Calu3 (cell line): ENCODE data around the gene TDG. TPM values are rescaled to one million over a fixed set of nuclear protein-coding genes. Genes with fewer than 3 reads are reported as not detected.

Experiments
- BruUV-seq: library from RNA; stranded (reverse); fragments of 400-500 nt; replicated peaks from 2 replicates; lab custom pipeline; 2021; lab: Mats Ljungman, UMichigan
- CTCF ChIA-PET: fragments of 300-600 bp; sonication (Branson Sonifier 250); formaldehyde crosslinking; loops from one replicate; lab custom pipeline; 2022; ENCODE audit warnings: antibody characterized with exemption; lab: Charles Lee
- DNase-seq: peaks from one replicate; pipeline ENCODE4 v3.0.0; 2022
- H3K27ac Mint-ChIP-seq: one replicate; pipeline ENCODE4 v1.8.0; 2022; ENCODE audit warnings: mixed read lengths; ENCODE audit not compliant: unreplicated experiment
- H3K27me3 Mint-ChIP-seq: one replicate; pipeline ENCODE4 v1.8.0; 2022; ENCODE audit warnings: mixed read lengths; ENCODE audit not compliant: unreplicated experiment
- H3K36me3 Mint-ChIP-seq: one replicate; pipeline ENCODE4 v1.8.0; 2022; ENCODE audit warnings: mild to moderate bottlenecking, moderate library complexity, mixed read lengths; ENCODE audit not compliant: insufficient read depth, unreplicated experiment
- H3K4me1 Mint-ChIP-seq: one replicate; pipeline ENCODE4 v1.8.0; 2022; ENCODE audit warnings: mild to moderate bottlenecking, low read depth, mixed read lengths; ENCODE audit not compliant: unreplicated experiment
- H3K4me3 Mint-ChIP-seq: one replicate; pipeline ENCODE4 v1.8.0; 2022; ENCODE audit warnings: mild to moderate bottlenecking, low read depth, moderate library complexity, mixed read lengths; ENCODE audit not compliant: unreplicated experiment
- H3K9me3 Mint-ChIP-seq: one replicate; pipeline ENCODE4 v1.8.0; 2022; ENCODE audit warnings: low read depth, mixed read lengths; ENCODE audit not compliant: unreplicated experiment
- CTCF ChIP-seq: fragments of 200-600 bp; IDR thresholded peaks from one replicate; pipeline ENCODE4 v1.8.0; 2022; ENCODE audit warnings: antibody characterized with exemption; ENCODE audit not compliant: unreplicated experiment
- intact Hi-C: fragments of 100-400 bp; cut with micrococcal nuclease; formaldehyde crosslinking; loops from one replicate; pipeline ENCODE4 v1.10.0; 2022; ENCODE audit not compliant: unreplicated experiment
- total RNA-seq: library from RNA; stranded (reverse); gene quantifications from 2 replicates; pipeline ENCODE4 v1.2.3, GENCODE V29; 2022

The TDG gene
- total RNA-seq, 1 experiment from 2014 or later = 35.3 TPM

- Mint-ChIP-seq H3K4me3 (no peak overlapping the region), H3K36me3 (peaks cover 91% of the 10 kb centered on the region), H3K27ac (peak overlapping the region; percentile 44), H3K9me3 (no peaks in the 10 kb centered on the region), H3K27me3 (no peaks in the 10 kb centered on the region), H3K4me1 (peaks cover 7% of the 10 kb centered on the region)
- TF ChIP-seq CTCF = no peak
- CTCF ChIA-PET = no interaction called here
- intact Hi-C loops = no loop called here
- no TSS peak for BruUV-seq
- no peak for DNase-seq
Observed at GRCh38 chr12:103947871-103948555, 17.7 kb upstream of the TDG start.

DNA sequence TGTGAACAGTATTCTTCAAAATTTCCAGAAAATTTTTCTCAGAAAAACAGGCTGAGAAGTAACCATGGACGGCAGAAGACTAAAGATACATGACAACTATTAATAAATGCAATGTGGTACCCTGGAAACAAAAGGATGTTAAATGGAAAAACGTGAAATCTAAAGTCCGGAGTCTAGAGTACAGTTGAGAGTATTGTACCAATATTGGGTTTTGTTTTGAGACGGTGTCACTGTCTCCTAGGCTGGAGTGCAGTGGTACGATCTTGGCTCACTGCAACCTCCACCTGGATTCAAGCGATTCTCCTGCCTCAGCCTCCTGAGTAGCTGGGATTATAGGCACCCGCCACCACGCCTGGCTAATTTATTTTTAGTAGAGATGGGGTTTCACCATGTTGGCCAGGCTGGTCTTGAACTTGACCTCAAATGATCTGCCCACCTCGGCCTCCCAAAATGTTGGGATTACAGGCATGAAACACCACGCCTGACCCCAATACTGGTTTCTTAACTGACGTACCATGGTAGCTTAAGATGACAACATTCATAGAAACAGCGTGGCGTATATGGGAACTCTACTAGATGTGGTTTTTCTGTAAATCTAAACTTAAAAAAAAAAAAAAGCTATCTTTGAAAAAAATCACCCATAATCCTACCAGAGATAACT, 16.8 kb upstream of the TDG start:
- Mint-ChIP-seq H3K4me1 (peaks cover 9% of the 10 kb centered on the region), H3K27ac (peak overlapping the region; percentile 44), H3K4me3 (no peak overlapping the region), H3K27me3 (no peaks in the 10 kb centered on the region), H3K9me3 (no peaks in the 10 kb centered on the region), H3K36me3 (peaks cover 87% of the 10 kb centered on the region)
- no TSS peak for BruUV-seq
- intact Hi-C loops = no loop called here
- CTCF ChIA-PET = no interaction called here
- no peak for DNase-seq
- no peak for TF ChIP-seq CTCF

DNA sequence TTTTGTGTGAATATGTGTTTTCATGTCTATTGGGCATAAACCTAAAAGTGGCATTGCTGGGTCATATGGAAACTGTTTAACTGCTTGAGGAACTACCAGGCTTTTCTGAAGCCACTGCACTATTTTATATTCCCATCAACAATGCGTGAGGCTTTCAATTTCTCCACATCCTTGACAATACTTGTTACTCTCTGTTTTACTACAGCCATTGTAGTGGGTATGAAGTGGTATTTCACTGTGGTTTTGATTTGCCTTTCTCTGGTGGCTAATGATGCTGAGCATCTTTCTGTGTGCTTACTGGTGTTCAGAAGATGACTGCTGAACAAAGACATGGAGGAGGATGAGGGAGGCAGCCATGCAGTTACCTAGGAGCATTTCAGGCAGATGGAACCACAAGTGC, 13.2 kb upstream of the TDG start:
- Mint-ChIP-seq H3K36me3 (peaks cover 88% of the 10 kb centered on the region), H3K4me3 (no peak overlapping the region), H3K27me3 (no peaks in the 10 kb centered on the region), H3K4me1 (peaks cover 19% of the 10 kb centered on the region), H3K27ac (peak overlapping the region; percentile 32), H3K9me3 (no peaks in the 10 kb centered on the region)
- CTCF ChIA-PET = interaction anchor here (0.6 kb wide), 1 partner anchor 29 kb away, joined by 3 read pairs; no protein-coding TSS in a partner anchor
- TF ChIP-seq CTCF = no peak
- no TSS peak for BruUV-seq
- intact Hi-C loops = no loop called here
- DNase-seq = no peak

- H3K27me3 Mint-ChIP-seq = no peaks in the 10 kb centered on the region
- CTCF ChIA-PET = interaction anchor here (0.6 to 1.5 kb wide), 4 partner anchors 10 to 353 kb away, joined by 3 to 6 read pairs (median 4); partner anchors contain the start of genes HSP90B1 and TDG
- H3K4me1 Mint-ChIP-seq = peaks cover 29% of the 10 kb centered on the region
- H3K9me3 Mint-ChIP-seq = no peaks in the 10 kb centered on the region
- H3K4me3 Mint-ChIP-seq = peak overlapping the region; percentile 77
- no TSS peak for BruUV-seq
- intact Hi-C loops = loop anchor here (5.0 kb wide), 1 partner anchor 74 kb away; no protein-coding TSS in a partner anchor
- no peak for TF ChIP-seq CTCF
- H3K27ac Mint-ChIP-seq = peak overlapping the region; percentile 92
- H3K36me3 Mint-ChIP-seq = peaks cover 57% of the 10 kb centered on the region
- DNase-seq = no peak
Observed at GRCh38 chr12:103955811-103956508, 9.7 kb upstream of the TDG start.
